SK-N-SH (cell line): ENCODE measurements around the gene RARB. TPM values are rescaled to one million over a fixed set of nuclear protein-coding genes. Genes with fewer than 3 reads are reported as not detected.
A peak's percentile ranks its signal among the peaks of the same experiment; 100 is the strongest.

ENCODE experiments used
- CTCF ChIA-PET: fragments of 300-600, 350-600 bp; formaldehyde crosslinking; extraction: SDS; loops from one replicate; lab custom pipeline; 2021; lab: Yijun Ruan, JAX
- POLR2A ChIA-PET: fragments of 350-600 bp; sonication (Branson Sonifier 250); formaldehyde crosslinking; extraction: SDS; loops from one replicate; lab custom pipeline; 2020; ENCODE audit warnings: antibody characterized with exemption, inconsistent platforms; lab: Yijun Ruan, JAX
- DNase-seq: peaks from one replicate; pipeline ENCODE4 v3.0.0; 2012
- H2AFZ ChIP-seq: fragments of 200-600 bp; sonication (generic); 2 replicates; pipeline ENCODE4 v1.8.1; 2016; ENCODE audit warnings: antibody characterized with exemption, mild to moderate bottlenecking, low read depth
- H3F3A ChIP-seq: fragments of 200-600 bp; sonication (generic); replicated peaks from 2 replicates; pipeline ENCODE3; 2016; ENCODE audit warnings: antibody characterized with exemption, mild to moderate bottlenecking; ENCODE audit not compliant: insufficient read depth
- H3K27ac ChIP-seq, 2 experiments: fragments of 200-500 bp in 1 of 2; fragments of 200-600 bp in 1 of 2; sonication (Bioruptor generic) in 1 of 2; sonication (generic), shearing (Covaris generic) in 1 of 2; 2 replicates each; pipeline versions ENCODE4 v1.5.1 to v1.6.1; 2014 to 2016; ENCODE audit warnings: low read depth in 2 of 2, inconsistent platforms in 1 of 2, low read length in 1 of 2, mild to moderate bottlenecking in 1 of 2, mixed read lengths in 1 of 2
- H3K27me3 ChIP-seq: fragments of 200-600 bp; sonication (generic), shearing (Covaris generic); 2 replicates; pipeline ENCODE4 v1.6.1; 2016; ENCODE audit warnings: mixed run types; ENCODE audit not compliant: insufficient read depth
- H3K36me3 ChIP-seq, 2 experiments: fragments of 200-500 bp in 1 of 2; fragments of 200-600 bp in 1 of 2; sonication (Bioruptor generic) in 1 of 2; sonication (generic) in 1 of 2; replicated peaks in 1 of 2; 2 replicates each; pipeline versions ENCODE3 to v1.5.1; 2014 to 2016; ENCODE audit warnings: low read length in 1 of 2, mild to moderate bottlenecking in 1 of 2; ENCODE audit not compliant: insufficient read depth in 2 of 2, control insufficient read depth in 1 of 2
- H3K4me1 ChIP-seq, 2 experiments: fragments of 200-500 bp in 1 of 2; fragments of 200-600 bp in 1 of 2; sonication (Bioruptor generic) in 1 of 2; sonication (generic), shearing (Covaris generic) in 1 of 2; 2 replicates each; pipeline versions ENCODE4 v1.5.1 to v1.6.1; 2014 to 2016; ENCODE audit warnings: low read depth in 1 of 2, low read length in 1 of 2, mixed run types in 1 of 2; ENCODE audit not compliant: insufficient read depth in 2 of 2, control insufficient read depth in 1 of 2
- H3K4me2 ChIP-seq: fragments of 200-600 bp; sonication (generic), shearing (Covaris generic); 2 replicates; pipeline ENCODE4 v1.6.1; 2017; ENCODE audit warnings: mixed run types
- H3K4me3 ChIP-seq, 2 experiments: fragments of 200-500 bp in 1 of 2; fragments of 200-600 bp in 1 of 2; sonication (Bioruptor generic) in 1 of 2; sonication (generic), shearing (Covaris generic) in 1 of 2; 2 replicates each; pipeline versions ENCODE4 v1.5.1 to v1.8.1; 2014 to 2016; ENCODE audit warnings: low read depth in 2 of 2, inconsistent platforms in 1 of 2, low read length in 1 of 2, mild to moderate bottlenecking in 1 of 2, mixed read lengths in 1 of 2, moderate library complexity in 1 of 2
- H3K79me2 ChIP-seq: fragments of 200-600 bp; sonication (generic); 2 replicates; pipeline ENCODE4 v1.8.1; 2017; ENCODE audit warnings: mild to moderate bottlenecking; ENCODE audit not compliant: insufficient read depth
- H3K9ac ChIP-seq: fragments of 200-600 bp; sonication (generic); 2 replicates; pipeline ENCODE4 v1.6.1; 2017; ENCODE audit warnings: mixed run types
- H3K9me2 ChIP-seq: fragments of 200-600 bp; sonication (generic); 2 replicates; pipeline ENCODE4 v1.6.1; 2017; ENCODE audit warnings: mixed run types
- H3K9me3 ChIP-seq: fragments of 200-600 bp; sonication (generic); 2 replicates; pipeline ENCODE4 v1.6.1; 2017; ENCODE audit warnings: mixed run types, mild to moderate bottlenecking, moderate library complexity
- H4K20me1 ChIP-seq: fragments of 200-600 bp; sonication (generic); 2 replicates; pipeline ENCODE4 v1.6.1; 2017; ENCODE audit warnings: mild to moderate bottlenecking, mixed run types; ENCODE audit not compliant: insufficient read depth
- CHD2 ChIP-seq: fragments of 150-350 bp; IDR thresholded peaks from 2 replicates; pipeline ENCODE4 v1.6.1; 2018; ENCODE audit warnings: low read length; ENCODE audit not compliant: partially characterized antibody
- FOSL2 ChIP-seq: IDR thresholded peaks from 2 replicates; pipeline ENCODE4 v1.4.0; 2012; ENCODE audit warnings: low read depth, mild to moderate bottlenecking, moderate library complexity, borderline replicate concordance
- FOXJ3 ChIP-seq: sonication (generic); formaldehyde crosslinking; IDR thresholded peaks from 2 replicates; pipeline ENCODE4 v1.5.1; 2020; ENCODE audit warnings: mild to moderate bottlenecking, missing genetic modification reagents
- GATA2 ChIP-seq: sonication (generic); formaldehyde crosslinking; IDR thresholded peaks from 2 replicates; pipeline ENCODE4 v1.5.0; 2020; ENCODE audit warnings: mild to moderate bottlenecking, missing genetic modification reagents
- IRF3 ChIP-seq: fragments of 150-350 bp; IDR thresholded peaks from 2 replicates; pipeline ENCODE4 v1.6.1; 2016; ENCODE audit warnings: mild to moderate bottlenecking, low read depth, low read length
- JUND ChIP-seq: IDR thresholded peaks from 2 replicates; pipeline ENCODE4 v1.4.0; 2012
- PBX3 ChIP-seq: IDR thresholded peaks from 2 replicates; pipeline ENCODE4; 2012
- RCOR1 ChIP-seq: fragments of 150-350 bp; IDR thresholded peaks from 2 replicates; pipeline ENCODE4 v1.6.1; 2017; ENCODE audit warnings: antibody characterized with exemption, low read length
- WGBS: methylation state at CpG from one replicate; pipeline ENCODE4 v1.1.6; 2017; ENCODE audit warnings: low lambda C conversion rate; 5-methylcytosine and 5-hydroxymethylcytosine counted together
- polyA plus RNA-seq, 3 experiments: library from polyadenylated mRNA; depleted of rRNA; stranded (reverse); fragments of >200 nt; gene quantifications; 2 replicates each; pipeline ENCODE4 v1.2.3, GENCODE V29; 2012
- TF ChIP-seq, protein P1 (sequence below): IDR thresholded peaks from 2 replicates; pipeline ENCODE4 v1.4.0; 2012; ENCODE audit warnings: low read depth

The RARB gene
- polyA plus RNA-seq, 1 of the 3 experiments (the other 2 are of a cell fraction), result 10.7 TPM

- TF ChIP-seq JUND (0 out of 2 replicates have a peak, but pooled peaks have one; percentile 11), GATA2 (CRISPR knock-in tag) (no peak), FOXJ3 (CRISPR knock-in tag) (no peak), PBX3 (peak; percentile 22; the same call in 1 of the 2 replicates), IRF3 (no peak)
- TF ChIP-seq, protein P1, sequence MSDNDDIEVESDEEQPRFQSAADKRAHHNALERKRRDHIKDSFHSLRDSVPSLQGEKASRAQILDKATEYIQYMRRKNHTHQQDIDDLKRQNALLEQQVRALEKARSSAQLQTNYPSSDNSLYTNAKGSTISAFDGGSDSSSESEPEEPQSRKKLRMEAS, result 0 out of 2 replicates have a peak, but pooled peaks have one; percentile 31
- ChIA-PET POLR2A (no interaction called here), CTCF (interaction anchor here (5.0 kb wide), 1 partner anchor 167 kb away, joined by 40 read pairs; no protein-coding TSS in a partner anchor)
- WGBS, result 60% methylated on average over 2 of the region's 2 CpGs
- peaks cover 32% of the 10 kb centered on the region for H3K79me2 ChIP-seq
- no peaks in the 10 kb centered on the region for H3K9me3 ChIP-seq
- DNase-seq, result no peak
- H3K4me3 ChIP-seq, result no peak overlapping the region
- H4K20me1 ChIP-seq, result no peaks in the 10 kb centered on the region
- peak overlapping the region; percentile 11; the same call in 1 of the 2 replicates for H3K9ac ChIP-seq
- H3K27me3 ChIP-seq, result no peaks in the 10 kb centered on the region
- H3K4me2 ChIP-seq, result peak overlapping the region; percentile 18; the same call in 1 of the 2 replicates
- no peaks in the 10 kb centered on the region for H3K36me3 ChIP-seq
- peak overlapping the region; percentile 36; the same call in 1 of the 2 replicates for H2AFZ ChIP-seq
- H3K9me2 ChIP-seq, result no peaks in the 10 kb centered on the region
- peak overlapping the region; percentile 55 to 89 for H3K27ac ChIP-seq
- H3K4me1 ChIP-seq, result peaks cover 11 to 26% of the 10 kb centered on the region in 2 experiments; a peak in 3 of 4 replicates
- H3F3A ChIP-seq, result peaks cover 31% of the 10 kb centered on the region
Measured at GRCh38 chr3:25426408-25426807, 1.7 kb upstream of the RARB start.

- peak overlapping the region; percentile 70 to 80 for H3K4me3 ChIP-seq
- H3K27ac ChIP-seq, result peak overlapping the region; percentile 89 to 97
- H4K20me1 ChIP-seq, result no peaks in the 10 kb centered on the region
- H3F3A ChIP-seq, result peaks cover 31% of the 10 kb centered on the region
- H3K79me2 ChIP-seq, result peaks cover 39% of the 10 kb centered on the region
- H3K9me3 ChIP-seq, result no peaks in the 10 kb centered on the region
- CTCF ChIA-PET, result interaction anchor here (1.2 to 5.0 kb wide), 3 partner anchors 167 to 462 kb away, joined by 3 to 40 read pairs (median 4); no protein-coding TSS in a partner anchor
- DNase-seq, result no peak
- POLR2A ChIA-PET, result no interaction called here
- H3K9ac ChIP-seq, result peak overlapping the region; percentile 77
- H3K9me2 ChIP-seq, result no peaks in the 10 kb centered on the region
- no peaks in the 10 kb centered on the region for H3K36me3 ChIP-seq
- H3K27me3 ChIP-seq, result no peaks in the 10 kb centered on the region
- 58% methylated on average over 2 of the region's 2 CpGs for WGBS
- TF ChIP-seq FOSL2 (peak; percentile 19; the same call in 1 of the 2 replicates), RCOR1 (peak; percentile 52; the same call in 1 of the 2 replicates), CHD2 (no peak)
- no peak overlapping the region for H2AFZ ChIP-seq
- H3K4me2 ChIP-seq, result peak overlapping the region; percentile 80
- peaks cover 11 to 26% of the 10 kb centered on the region in 2 experiments; a peak in 3 of 4 replicates for H3K4me1 ChIP-seq
Measured at GRCh38 chr3:25427155-25427554, 908 bp upstream of the RARB start.
